GM12878 (cell line): ENCODE data around the gene CAB39L. TPM values are rescaled to one million over a fixed set of nuclear protein-coding genes. Genes with fewer than 3 reads are reported as not detected.

Experiments
- ATAC-seq: fragments of 200-7000 bp; cut with Tn5 transposase; 3 replicates; pipeline ENCODE4 v1.9.1; 2020; ENCODE audit warnings: mild to moderate bottlenecking, moderate library complexity
- BruUV-seq: library from RNA; stranded (reverse); fragments of 400-500 nt; replicated peaks from 2 replicates; lab custom pipeline; 2021; lab: Mats Ljungman, UMichigan
- CTCF ChIA-PET: fragments of 300-600 bp; sonication (Branson Sonifier 250); formaldehyde crosslinking; extraction: SDS; loops from one replicate; lab custom pipeline; 2021; ENCODE audit warnings: inconsistent platforms; lab: Yijun Ruan, JAX
- POLR2A ChIA-PET: fragments of 350-600 bp; formaldehyde crosslinking; extraction: SDS; loops from one replicate; lab custom pipeline; 2021; ENCODE audit warnings: inconsistent platforms; lab: Charles Lee
- RAD21 ChIA-PET: fragments of 300-600 bp; sonication (Branson Sonifier 250); formaldehyde crosslinking; loops from one replicate; lab custom pipeline; 2023; ENCODE audit warnings: antibody characterized with exemption; ENCODE audit not compliant: unreplicated experiment; lab: Charles Lee
- SMC1A ChIA-PET: fragments of 300-600 bp; sonication (Branson Sonifier 250); formaldehyde crosslinking; loops from one replicate; lab custom pipeline; 2023; ENCODE audit not compliant: unreplicated experiment, uncharacterized antibody; lab: Charles Lee
- DNase-seq: peaks from one replicate; pipeline ENCODE4 v3.0.0-alpha.2; 2011; ENCODE audit warnings: low read depth, low spot score
- FAIRE-seq: peaks from 3 replicates; lab custom pipeline; 2011; peaks lifted over from hg19 to GRCh38; lab: Jason Lieb, UNC
- H2AFZ ChIP-seq: 2 replicates; pipeline ENCODE4 v1.6.0; 2011; ENCODE audit warnings: low read depth, low read length, control low read depth; ENCODE audit not compliant: control insufficient read depth
- H3K27ac ChIP-seq: 2 replicates; pipeline ENCODE4 v1.5.1; 2011; ENCODE audit warnings: control low read depth; ENCODE audit not compliant: control insufficient read depth, insufficient read depth
- H3K27me3 ChIP-seq, 2 experiments: replicated peaks in 1 of 2; 2 replicates each; pipeline versions ENCODE4 v1.6.0 to v1.6.1; 2011; ENCODE audit warnings: low read length in 1 of 2; ENCODE audit not compliant: control insufficient read depth in 2 of 2, insufficient read depth in 2 of 2
- H3K36me3 ChIP-seq, 2 experiments: 2 replicates each; pipeline ENCODE4 v1.5.1; 2011; ENCODE audit warnings: low read length in 1 of 2; ENCODE audit not compliant: control insufficient read depth in 2 of 2, insufficient read depth in 2 of 2
- H3K4me1 ChIP-seq: 2 replicates; pipeline ENCODE4 v1.6.1; 2011; ENCODE audit warnings: mild to moderate bottlenecking, low read length, moderate library complexity, mixed read lengths; ENCODE audit not compliant: control insufficient read depth, insufficient read depth
- H3K4me2 ChIP-seq: 2 replicates; pipeline ENCODE4 v1.6.0; 2011; ENCODE audit warnings: control low read depth; ENCODE audit not compliant: control insufficient read depth, insufficient read depth
- H3K4me3 ChIP-seq: fragments of 200-600 bp; sonication (generic); 2 replicates; pipeline ENCODE4 v1.5.1; 2016
- H3K79me2 ChIP-seq: 2 replicates; pipeline ENCODE4 v1.6.0; 2011; ENCODE audit warnings: low read length; ENCODE audit not compliant: control insufficient read depth, insufficient read depth
- H3K9ac ChIP-seq: 2 replicates; pipeline ENCODE4 v1.8.0; 2011; ENCODE audit warnings: low read length, control low read depth, mixed read lengths; ENCODE audit not compliant: control insufficient read depth, insufficient read depth
- H3K9me3 ChIP-seq: replicated peaks from 3 replicates; pipeline ENCODE4 v1.5.1; 2011; ENCODE audit warnings: mild to moderate bottlenecking, low read length; ENCODE audit not compliant: control insufficient read depth, insufficient read depth
- H4K20me1 ChIP-seq: 2 replicates; pipeline ENCODE4 v1.6.0; 2011; ENCODE audit not compliant: control insufficient read depth, insufficient read depth
- ASH2L ChIP-seq: fragments of 300-600, 200-600 bp; sonication (generic); IDR thresholded peaks from 2 replicates; pipeline ENCODE4 v1.6.1; 2017; ENCODE audit warnings: low read depth, mild to moderate bottlenecking, borderline replicate concordance
- ATF7 ChIP-seq: fragments of 450-650 bp; IDR thresholded peaks from 2 replicates; pipeline ENCODE4 v1.6.1; 2016; ENCODE audit warnings: low read depth, mild to moderate bottlenecking
- BHLHE40 ChIP-seq, 2 experiments: fragments of 450-650 bp in 1 of 2; IDR thresholded peaks; 2 replicates each; pipeline ENCODE4 v1.6.1; 2011 to 2017; ENCODE audit warnings: low read depth in 2 of 2, borderline replicate concordance in 1 of 2, improper control_type of control experiment in 1 of 2, low read length in 1 of 2, mild to moderate bottlenecking in 1 of 2
- CBX3 ChIP-seq: fragments of 200-600 bp; sonication (generic); IDR thresholded peaks from 2 replicates; pipeline ENCODE4 v1.6.1; 2016; ENCODE audit warnings: low read depth, borderline replicate concordance
- CREB1 ChIP-seq: IDR thresholded peaks from 2 replicates; pipeline ENCODE4 v1.6.1; 2012; ENCODE audit warnings: low read depth, mild to moderate bottlenecking, inconsistent platforms
- FOXK2 ChIP-seq: fragments of 450-650 bp; IDR thresholded peaks from 2 replicates; pipeline ENCODE4 v1.6.1; 2017; ENCODE audit warnings: mild to moderate bottlenecking, moderate library complexity
- MYB ChIP-seq: fragments of 150-350 bp; IDR thresholded peaks from 2 replicates; pipeline ENCODE4 v1.6.1; 2014; ENCODE audit warnings: mild to moderate bottlenecking, low read depth, low read length, borderline replicate concordance
- NFXL1 ChIP-seq: fragments of 450-650 bp; IDR thresholded peaks from 2 replicates; pipeline ENCODE4 v1.6.1; 2017; ENCODE audit warnings: antibody characterized with exemption, mild to moderate bottlenecking, borderline replicate concordance
- NR2C1 ChIP-seq: fragments of 450-650 bp; IDR thresholded peaks from 2 replicates; pipeline ENCODE4 v1.6.1; 2017; ENCODE audit warnings: antibody characterized with exemption, mild to moderate bottlenecking, moderate library complexity
- RBBP5 ChIP-seq: fragments of 200-600 bp; sonication (generic); conservative IDR thresholded peaks from 2 replicates; pipeline ENCODE4 v1.6.1; 2016
- SIN3A ChIP-seq: IDR thresholded peaks from 2 replicates; pipeline ENCODE4 v1.6.1; 2012; ENCODE audit warnings: low read depth, low read length, improper control_type of control experiment
- SIX5 ChIP-seq: IDR thresholded peaks from 2 replicates; pipeline ENCODE4 v1.6.1; 2011; ENCODE audit warnings: mild to moderate bottlenecking, low read depth, low read length, moderate library complexity; ENCODE audit not compliant: severe bottlenecking
- SMAD5 ChIP-seq: IDR thresholded peaks from 2 replicates; pipeline ENCODE4 v1.6.1; 2016; ENCODE audit warnings: antibody characterized with exemption, low read depth
- SREBF2 ChIP-seq: IDR thresholded peaks from 2 replicates; pipeline ENCODE4 v1.6.1; 2012; ENCODE audit warnings: mild to moderate bottlenecking, low read length
- TCF3 ChIP-seq: IDR thresholded peaks from 2 replicates; pipeline ENCODE4 v1.6.1; 2012; ENCODE audit warnings: low read depth, mild to moderate bottlenecking, low read length, borderline replicate concordance; ENCODE audit not compliant: insufficient read depth
- ZBED1 ChIP-seq: IDR thresholded peaks from 2 replicates; pipeline ENCODE4 v1.6.1; 2016; ENCODE audit warnings: borderline replicate concordance
- ZZZ3 ChIP-seq: IDR thresholded peaks from 2 replicates; pipeline ENCODE4 v1.6.1; 2011; ENCODE audit warnings: low read depth; ENCODE audit not compliant: control insufficient read depth, insufficient read length
- WGBS: methylation state at CpG from one replicate; pipeline ENCODE4 v1.1.6; 2016; ENCODE audit warnings: low lambda C conversion rate; ENCODE audit not compliant: insufficient replicate concordance, insufficient coverage; ENCODE audit errors: missing lambda C conversion rate; 5-methylcytosine and 5-hydroxymethylcytosine counted together
- in situ Hi-C: fragments of 300-500 bp; cut with MboI; formaldehyde crosslinking; loops from 9 replicates; pipeline ENCODE4 v1.14.3; 2018; ENCODE audit warnings: mixed read lengths
- intact Hi-C: fragments of 100-400 bp; cut with micrococcal nuclease; formaldehyde crosslinking; loops from one replicate; pipeline ENCODE4 v1.14.2; 2022; ENCODE audit not compliant: unreplicated experiment
- polyA plus RNA-seq, 11 experiments: library from polyadenylated mRNA; depleted of rRNA in 4 of 11; unstranded in 6 of 11; stranded (reverse) in 5 of 11; fragments of >200 nt; fragmentation: Nextera tagmentation in 4 of 11; fragmentation: Illumina TruSeq in 1 of 11; extraction: Ambion mirVana in 4 of 11; extraction: Trizol in 1 of 11; gene quantifications; 1 replicate in 1 of 11; 2 replicates in 10 of 11; pipeline versions ENCODE4 v1.2.1 to v1.2.3, GENCODE V29; 2011 to 2016; ENCODE audit warnings: inconsistent platforms in 2 of 11, missing spikeins in 2 of 11, low read depth in 1 of 11
- total RNA-seq, 4 experiments: library from RNA; depleted of rRNA in 3 of 4; stranded (reverse); fragments of >200 nt in 3 of 4; fragmentation: Illumina TruSeq in 1 of 4; extraction: Trizol in 1 of 4; gene quantifications; 2 replicates each; pipeline versions ENCODE4 v1.2.1 to v1.2.3, GENCODE V29; 2013 to 2021
- TF ChIP-seq, protein P1 (sequence below): fragments of 450-650 bp; conservative IDR thresholded peaks from 2 replicates; pipeline ENCODE4 v1.6.1; 2017; ENCODE audit warnings: mild to moderate bottlenecking, moderate library complexity
- TF ChIP-seq, protein P2 (sequence below): fragments of 450-650 bp; IDR thresholded peaks from 2 replicates; pipeline ENCODE4 v1.6.1; 2017; ENCODE audit warnings: low read depth, mild to moderate bottlenecking, moderate library complexity

The CAB39L gene
- total and polyA plus RNA-seq, 10 of the 15 experiments (the other 5 are each of a cell fraction or from before 2014, with no cell fraction given) = 0.88 to 3.0 (median 1.7) TPM

DNA sequence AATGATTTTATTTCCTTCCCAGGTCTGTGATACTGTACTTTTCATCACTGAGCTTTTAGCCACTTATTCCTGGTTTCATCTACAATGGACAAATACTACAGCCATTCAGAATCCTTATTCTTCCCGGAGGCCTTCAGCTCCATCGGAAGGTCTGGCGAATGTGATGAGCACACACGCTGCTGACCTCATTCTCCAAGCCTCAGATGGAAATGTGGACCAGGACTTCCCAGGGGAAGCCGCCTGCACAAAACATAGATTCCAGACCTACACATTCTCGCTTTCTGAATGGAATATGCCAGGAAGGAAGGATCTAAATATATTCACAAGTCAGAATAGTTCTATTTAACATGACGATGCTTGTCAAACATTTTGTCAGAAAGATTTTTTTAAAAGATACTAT, 120.5 kb downstream of the CAB39L start (continued):
- TF ChIP-seq, protein P1, sequence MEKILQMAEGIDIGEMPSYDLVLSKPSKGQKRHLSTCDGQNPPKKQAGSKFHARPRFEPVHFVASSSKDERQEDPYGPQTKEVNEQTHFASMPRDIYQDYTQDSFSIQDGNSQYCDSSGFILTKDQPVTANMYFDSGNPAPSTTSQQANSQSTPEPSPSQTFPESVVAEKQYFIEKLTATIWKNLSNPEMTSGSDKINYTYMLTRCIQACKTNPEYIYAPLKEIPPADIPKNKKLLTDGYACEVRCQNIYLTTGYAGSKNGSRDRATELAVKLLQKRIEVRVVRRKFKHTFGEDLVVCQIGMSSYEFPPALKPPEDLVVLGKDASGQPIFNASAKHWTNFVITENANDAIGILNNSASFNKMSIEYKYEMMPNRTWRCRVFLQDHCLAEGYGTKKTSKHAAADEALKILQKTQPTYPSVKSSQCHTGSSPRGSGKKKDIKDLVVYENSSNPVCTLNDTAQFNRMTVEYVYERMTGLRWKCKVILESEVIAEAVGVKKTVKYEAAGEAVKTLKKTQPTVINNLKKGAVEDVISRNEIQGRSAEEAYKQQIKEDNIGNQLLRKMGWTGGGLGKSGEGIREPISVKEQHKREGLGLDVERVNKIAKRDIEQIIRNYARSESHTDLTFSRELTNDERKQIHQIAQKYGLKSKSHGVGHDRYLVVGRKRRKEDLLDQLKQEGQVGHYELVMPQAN = no peak
- TF ChIP-seq SIN3A (no peak), MYB (no peak), RBBP5 (no peak), ATF7 (no peak), ZBED1 (no peak)
- TF ChIP-seq, protein P2, sequence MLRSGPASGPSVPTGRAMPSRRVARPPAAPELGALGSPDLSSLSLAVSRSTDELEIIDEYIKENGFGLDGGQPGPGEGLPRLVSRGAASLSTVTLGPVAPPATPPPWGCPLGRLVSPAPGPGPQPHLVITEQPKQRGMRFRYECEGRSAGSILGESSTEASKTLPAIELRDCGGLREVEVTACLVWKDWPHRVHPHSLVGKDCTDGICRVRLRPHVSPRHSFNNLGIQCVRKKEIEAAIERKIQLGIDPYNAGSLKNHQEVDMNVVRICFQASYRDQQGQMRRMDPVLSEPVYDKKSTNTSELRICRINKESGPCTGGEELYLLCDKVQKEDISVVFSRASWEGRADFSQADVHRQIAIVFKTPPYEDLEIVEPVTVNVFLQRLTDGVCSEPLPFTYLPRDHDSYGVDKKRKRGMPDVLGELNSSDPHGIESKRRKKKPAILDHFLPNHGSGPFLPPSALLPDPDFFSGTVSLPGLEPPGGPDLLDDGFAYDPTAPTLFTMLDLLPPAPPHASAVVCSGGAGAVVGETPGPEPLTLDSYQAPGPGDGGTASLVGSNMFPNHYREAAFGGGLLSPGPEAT = no peak

DNA sequence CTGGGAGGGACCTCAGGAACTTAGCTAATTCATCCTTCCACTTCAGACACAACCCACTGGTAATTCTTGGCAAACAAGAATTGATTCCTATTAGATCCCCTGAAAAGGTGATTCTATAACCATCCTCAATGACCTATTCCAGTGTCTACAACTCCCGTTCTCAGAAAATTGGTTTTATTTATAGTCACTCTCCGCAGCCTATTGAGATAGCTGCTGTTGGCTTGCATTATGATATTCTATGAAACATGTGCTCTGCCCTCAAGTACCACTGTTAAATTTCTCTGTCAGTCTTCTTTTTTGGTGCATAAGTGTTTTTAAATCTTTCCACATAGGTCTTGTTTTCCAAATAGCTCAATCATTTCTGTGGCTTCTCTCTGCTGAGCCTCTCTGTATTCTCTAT, 121.2 kb downstream of the CAB39L start:
- intact Hi-C loops = no loop called here
- TF ChIP-seq SIX5 (no peak), NFXL1 (no peak), ZZZ3 (no peak), BHLHE40 (IDR thresholded peaks at IDR 0.05; ENCODE audit: borderline replicate concordance in 1 of 2, low read depth in 2 of 2, low read length in 1 of 2) (no peak), SIN3A (no peak), SREBF2 (no peak), FOXK2 (no peak), TCF3 (no peak), CBX3 (no peak), SMAD5 (no peak), CREB1 (no peak), ASH2L (no peak), NR2C1 (no peak)
- TF ChIP-seq, protein P1 = no peak

More for the DNA sequence above, 121.2 kb downstream of the CAB39L start:
- H3K4me3 ChIP-seq = no peak overlapping the region
- DNase-seq (no peak), ATAC-seq (no peak), FAIRE-seq (no peak)
- POLR2A ChIA-PET = no interaction called here
- no peak overlapping the region for H3K4me2 ChIP-seq
- BruUV-seq = no TSS peak
- H3K27me3 ChIP-seq = no peaks in the 10 kb centered on the region
- SMC1A ChIA-PET = interaction anchor here (1.0 to 1.3 kb wide), 3 partner anchors 9 to 54 kb away, joined by 3 to 7 read pairs (median 3); no protein-coding TSS in a partner anchor
- no peak overlapping the region for H3K27ac ChIP-seq
- H3K4me1 ChIP-seq = no peaks in the 10 kb centered on the region
- no peaks in the 10 kb centered on the region for H3K79me2 ChIP-seq
- no peaks in the 10 kb centered on the region for H3K9me3 ChIP-seq
- CTCF ChIA-PET = interaction anchor here (0.9 to 1.4 kb wide), 2 partner anchors 9 to 12 kb away, joined by 3 to 4 read pairs; no protein-coding TSS in a partner anchor
- no peak overlapping the region for H3K9ac ChIP-seq
- in situ Hi-C loops = no loop called here
- H2AFZ ChIP-seq = no peak overlapping the region
- no peaks in the 10 kb centered on the region for H3K36me3 ChIP-seq
- no peaks in the 10 kb centered on the region for H4K20me1 ChIP-seq
- 96% methylated on average over 2 of the region's 2 CpGs for WGBS
- RAD21 ChIA-PET = no interaction called here
